ENCODE data around the gene ACTL10. TPM values are rescaled to one million over a fixed set of nuclear protein-coding genes. Genes with fewer than 3 reads are reported as not detected.

The ACTL10 gene
- total RNA-seq, 2 donors from 2014 or later = 2.6 to 3.1 TPM

DNA sequence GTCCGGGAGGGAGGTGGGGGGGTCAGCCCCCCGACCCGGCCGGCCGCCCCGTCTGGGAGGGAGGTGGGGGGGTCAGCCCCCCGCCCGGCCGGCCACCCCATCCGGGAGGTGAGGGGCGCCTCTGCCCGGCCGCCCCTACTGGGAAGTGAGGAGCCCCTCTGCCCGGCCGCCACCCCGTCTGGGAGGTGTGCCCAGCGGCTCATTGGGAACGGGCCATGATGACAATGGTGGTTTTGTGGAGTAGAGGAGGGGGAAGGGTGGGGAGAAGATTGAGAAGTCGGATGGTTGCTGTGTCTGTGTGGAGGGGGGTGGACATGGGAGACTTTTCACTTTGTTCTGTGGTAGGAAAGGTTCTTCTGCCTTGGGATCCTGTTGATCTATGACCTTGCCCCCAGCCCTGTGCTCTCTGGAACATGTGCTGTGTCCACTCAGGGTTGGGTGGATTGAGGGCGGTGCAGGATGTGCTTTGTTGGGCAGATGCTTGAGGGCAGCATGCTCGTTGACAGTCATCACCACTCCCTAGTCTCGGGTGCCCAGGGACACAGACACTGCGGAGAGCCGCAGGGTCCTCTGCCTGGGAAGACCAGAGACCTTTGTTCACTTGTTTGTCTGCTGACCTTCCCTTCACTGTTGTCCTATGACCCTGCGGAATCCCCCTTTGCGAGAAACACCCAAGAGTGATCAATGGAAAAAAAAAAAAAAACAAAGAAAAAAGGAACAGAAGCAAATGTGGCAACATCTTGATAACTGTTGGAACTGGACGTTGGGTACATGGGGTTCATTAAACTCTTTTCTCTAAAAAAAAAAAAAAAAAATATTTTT is 35.1 kb downstream of the ACTL10 start:
- DNase-seq (ENCODE audit: low spot score) (no peak), ATAC-seq (ENCODE audit: insufficient number of reproducible peaks, low FRiP score, low read depth) (no peak)
- H3K4me3 ChIP-seq = no peak overlapping the region
- H3K4me1 ChIP-seq (ENCODE audit: control insufficient read depth in 1 of 2, low read depth in 2 of 2) = peaks cover 1 to 10% of the 10 kb centered on the region in 2 donors
- H3K36me3 ChIP-seq = peaks cover 4% of the 10 kb centered on the region
- H3K9me3 ChIP-seq = no peaks in the 10 kb centered on the region
- H3K27me3 ChIP-seq (replicated peaks; ENCODE audit: insufficient read depth) = no peaks in the 10 kb centered on the region
- no peak overlapping the region for H3K27ac ChIP-seq
- TF ChIP-seq, protein P1, sequence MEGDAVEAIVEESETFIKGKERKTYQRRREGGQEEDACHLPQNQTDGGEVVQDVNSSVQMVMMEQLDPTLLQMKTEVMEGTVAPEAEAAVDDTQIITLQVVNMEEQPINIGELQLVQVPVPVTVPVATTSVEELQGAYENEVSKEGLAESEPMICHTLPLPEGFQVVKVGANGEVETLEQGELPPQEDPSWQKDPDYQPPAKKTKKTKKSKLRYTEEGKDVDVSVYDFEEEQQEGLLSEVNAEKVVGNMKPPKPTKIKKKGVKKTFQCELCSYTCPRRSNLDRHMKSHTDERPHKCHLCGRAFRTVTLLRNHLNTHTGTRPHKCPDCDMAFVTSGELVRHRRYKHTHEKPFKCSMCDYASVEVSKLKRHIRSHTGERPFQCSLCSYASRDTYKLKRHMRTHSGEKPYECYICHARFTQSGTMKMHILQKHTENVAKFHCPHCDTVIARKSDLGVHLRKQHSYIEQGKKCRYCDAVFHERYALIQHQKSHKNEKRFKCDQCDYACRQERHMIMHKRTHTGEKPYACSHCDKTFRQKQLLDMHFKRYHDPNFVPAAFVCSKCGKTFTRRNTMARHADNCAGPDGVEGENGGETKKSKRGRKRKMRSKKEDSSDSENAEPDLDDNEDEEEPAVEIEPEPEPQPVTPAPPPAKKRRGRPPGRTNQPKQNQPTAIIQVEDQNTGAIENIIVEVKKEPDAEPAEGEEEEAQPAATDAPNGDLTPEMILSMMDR (IDR thresholded peaks at IDR 0.05) = no peak

DNA sequence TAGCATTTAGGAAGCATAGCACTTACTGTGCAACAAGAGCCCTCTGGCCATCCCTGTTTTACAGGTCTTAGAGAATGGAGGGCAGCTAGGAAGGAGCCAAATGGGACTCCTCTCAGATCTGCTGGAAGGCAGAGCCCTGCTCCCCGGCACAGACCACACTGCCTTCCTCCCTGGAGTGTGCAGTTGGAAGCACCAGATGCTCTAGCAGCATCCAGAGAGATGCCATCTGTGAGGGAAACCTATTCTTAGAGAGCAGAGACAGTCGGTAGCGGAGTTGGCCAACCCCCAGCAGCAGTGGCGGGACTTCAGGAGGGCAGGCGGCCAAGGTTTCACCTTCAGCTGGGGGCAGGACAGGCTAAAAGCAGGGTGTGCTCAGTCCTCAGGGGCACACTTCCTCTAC is 36.1 kb downstream of the ACTL10 start:
- no peak overlapping the region for H3K27ac ChIP-seq

DNA sequence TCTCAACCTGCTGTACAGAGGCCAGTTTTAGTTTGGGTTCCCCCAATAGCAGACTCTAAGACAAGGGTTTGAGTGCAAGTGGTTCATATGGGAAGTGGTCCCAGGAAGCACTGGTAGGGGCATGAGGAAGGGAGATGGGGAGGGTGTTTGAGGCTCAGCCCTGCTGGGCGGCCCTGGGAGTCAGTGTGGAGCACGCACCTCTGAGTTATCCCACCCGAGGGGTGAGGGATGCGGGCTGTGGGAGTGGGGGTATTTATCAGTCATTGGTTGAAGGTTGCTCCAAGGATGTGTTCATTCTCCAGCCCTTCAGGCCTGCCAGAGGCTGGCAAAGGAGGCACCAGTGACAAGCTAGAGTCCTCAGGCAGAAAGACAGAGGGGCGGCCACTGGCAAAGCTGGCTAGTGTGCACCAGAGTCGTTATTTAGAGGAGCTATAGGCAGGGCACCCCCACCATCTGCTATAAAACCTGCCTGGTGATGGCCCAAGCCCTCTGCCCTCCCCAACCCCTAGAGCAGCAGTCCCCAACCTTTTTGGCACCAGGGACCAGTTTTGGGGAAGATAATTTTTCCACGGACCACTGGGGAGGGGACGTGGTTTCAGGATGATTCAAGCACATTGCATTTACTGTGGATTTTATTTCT is 36.9 kb downstream of the ACTL10 start:
- TF ChIP-seq, protein P1 (IDR thresholded peaks at IDR 0.05) = no peak
- Histone ChIP-seq H3K27me3 (replicated peaks; ENCODE audit: insufficient read depth) (no peaks in the 10 kb centered on the region), H3K27ac (no peak overlapping the region), H3K4me1 (ENCODE audit: control insufficient read depth in 1 of 2, low read depth in 2 of 2) (no peaks in the 10 kb centered on the region), H3K36me3 (peaks cover 10% of the 10 kb centered on the region), H3K4me3 (no peak overlapping the region), H3K9me3 (no peaks in the 10 kb centered on the region)
- no peak for DNase-seq (ENCODE audit: low spot score)
- ATAC-seq (ENCODE audit: insufficient number of reproducible peaks, low FRiP score, low read depth) = no peak

More for the DNA sequence above, 36.1 kb downstream of the ACTL10 start:
- ATAC-seq (ENCODE audit: insufficient number of reproducible peaks, low FRiP score, low read depth) (no peak), DNase-seq (ENCODE audit: low spot score) (no peak)
- H3K9me3 ChIP-seq = no peaks in the 10 kb centered on the region
- peaks cover 10% of the 10 kb centered on the region for H3K36me3 ChIP-seq
- H3K4me1 ChIP-seq (ENCODE audit: control insufficient read depth in 1 of 2, low read depth in 2 of 2) = peaks cover 0 to under 1% of the 10 kb centered on the region in 2 donors
- TF ChIP-seq, protein P1 (IDR thresholded peaks at IDR 0.05) = no peak
- H3K4me3 ChIP-seq = no peak overlapping the region
- H3K27me3 ChIP-seq (replicated peaks; ENCODE audit: insufficient read depth) = no peaks in the 10 kb centered on the region

DNA sequence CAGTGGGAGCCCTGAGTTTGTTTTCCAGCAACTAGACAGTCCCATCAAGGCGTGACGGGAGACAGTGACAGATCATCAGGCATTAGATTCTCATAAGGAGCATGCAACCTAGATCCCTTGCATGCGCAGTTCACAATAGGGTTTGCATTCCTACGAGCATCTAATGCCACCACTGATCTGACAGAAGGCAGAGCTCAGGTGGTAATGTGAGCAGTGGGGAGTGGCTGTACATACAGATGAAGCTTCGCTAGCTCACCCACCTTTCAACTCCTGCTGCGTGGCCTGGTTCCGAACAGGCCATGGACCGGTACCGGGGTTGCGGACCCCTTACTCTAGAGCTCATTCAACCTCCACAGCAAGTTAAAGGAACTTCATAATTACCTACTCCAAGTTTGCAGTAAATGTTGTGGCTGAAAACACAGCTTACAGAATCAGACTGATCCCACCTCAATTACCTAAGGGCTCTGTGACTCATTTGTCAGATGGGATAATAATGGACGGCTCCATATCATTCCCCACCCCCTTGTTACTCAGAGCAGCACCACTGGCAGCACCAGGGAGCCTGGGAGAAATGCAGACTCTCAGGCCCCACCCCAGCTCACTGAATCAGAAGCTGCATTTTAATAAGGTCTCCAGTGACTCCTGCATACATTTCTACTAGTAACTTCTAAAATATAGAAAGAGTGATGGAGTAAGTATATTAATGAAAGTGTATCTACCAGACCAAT is 37.6 kb downstream of the ACTL10 start:
- H3K27ac ChIP-seq = no peak overlapping the region
- no peaks in the 10 kb centered on the region for H3K27me3 ChIP-seq (replicated peaks; ENCODE audit: insufficient read depth)
- H3K36me3 ChIP-seq = peaks cover 10% of the 10 kb centered on the region
- no peaks in the 10 kb centered on the region for H3K4me1 ChIP-seq (ENCODE audit: control insufficient read depth in 1 of 2, low read depth in 2 of 2)
- TF ChIP-seq, protein P1 (IDR thresholded peaks at IDR 0.05) = no peak
- no peaks in the 10 kb centered on the region for H3K9me3 ChIP-seq
- no peak overlapping the region for H3K4me3 ChIP-seq
- ATAC-seq (ENCODE audit: insufficient number of reproducible peaks, low FRiP score, low read depth) (no peak), DNase-seq (ENCODE audit: low spot score) (no peak)

DNA sequence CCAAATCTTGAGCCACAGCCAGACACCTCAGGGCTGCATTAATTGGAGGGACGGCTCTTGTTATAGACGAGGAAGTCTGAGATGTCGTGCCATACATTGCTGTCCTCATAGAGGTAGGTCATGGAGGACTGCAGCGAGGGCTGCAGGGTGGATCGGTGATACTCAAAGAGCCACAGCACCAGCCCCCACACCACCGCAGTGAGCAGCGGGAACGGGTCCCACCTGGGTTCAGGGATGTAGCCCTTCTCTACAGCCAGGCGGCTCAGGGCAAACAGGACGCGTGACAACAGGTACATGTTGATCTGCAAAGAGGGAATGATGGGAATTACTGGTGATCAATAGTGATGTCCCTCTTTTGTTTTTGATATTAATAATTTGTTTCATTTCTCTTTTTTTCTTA is 40.9 kb downstream of the ACTL10 start:
- H3K9me3 ChIP-seq = no peaks in the 10 kb centered on the region
- ATAC-seq (ENCODE audit: insufficient number of reproducible peaks, low FRiP score, low read depth) (no peak), DNase-seq (ENCODE audit: low spot score) (no peak)
- TF ChIP-seq, protein P1 (IDR thresholded peaks at IDR 0.05) = no peak
- no peaks in the 10 kb centered on the region for H3K27me3 ChIP-seq (replicated peaks; ENCODE audit: insufficient read depth)
- H3K36me3 ChIP-seq = peaks cover 31% of the 10 kb centered on the region
- H3K4me1 ChIP-seq (ENCODE audit: control insufficient read depth in 1 of 2, low read depth in 2 of 2) = no peaks in the 10 kb centered on the region
- H3K27ac ChIP-seq = no peak overlapping the region
- no peak overlapping the region for H3K4me3 ChIP-seq
